Common myeloid progenitor, CD34-positive (primary cell): ENCODE results near the gene LGR4.

Experiments used
- CTCF ChIA-PET: fragments of 350-600 bp; sonication (Branson Sonifier 250); formaldehyde crosslinking; loops from one replicate; lab custom pipeline; 2021; ENCODE audit warnings: antibody characterized with exemption; lab: Charles Lee
- POLR2A ChIA-PET: fragments of 350-600 bp; sonication (Branson Sonifier 250); formaldehyde crosslinking; loops from one replicate; lab custom pipeline; 2021; ENCODE audit warnings: antibody characterized with exemption; lab: Charles Lee
- DNase-seq, 3 donors: peaks; one replicate each; pipeline versions ENCODE4 v3.0.0 to v3.0.0-alpha.2; 2013
- H3K27ac ChIP-seq, 2 experiments: 1 replicate in 1 of 2; 2 replicates in 1 of 2; pipeline ENCODE4 v1.7.0; 2013; ENCODE audit warnings: inconsistent platforms in 2 of 2, low read length in 2 of 2, mild to moderate bottlenecking in 2 of 2, low read depth in 1 of 2, moderate library complexity in 1 of 2; ENCODE audit not compliant: severe bottlenecking in 2 of 2, insufficient read depth in 1 of 2, poor library complexity in 1 of 2
- H3K27me3 ChIP-seq, 5 experiments: replicated peaks in 2 of 5; 1 replicate in 3 of 5; 2 replicates in 2 of 5; pipeline versions ENCODE4 v1.6.1 to v1.7.0; 2013; ENCODE audit warnings: low read length in 4 of 5, mild to moderate bottlenecking in 2 of 5, moderate library complexity in 2 of 5, inconsistent platforms in 1 of 5; ENCODE audit not compliant: insufficient read depth in 5 of 5, control insufficient read depth in 4 of 5
- H3K36me3 ChIP-seq, 4 experiments: 1 replicate in 2 of 4; 2 replicates in 2 of 4; pipeline versions ENCODE4 v1.6.1 to v1.7.0; 2013; ENCODE audit warnings: low read length in 3 of 4, control low read depth in 1 of 4, mild to moderate bottlenecking in 1 of 4; ENCODE audit not compliant: control insufficient read depth in 4 of 4, insufficient read depth in 4 of 4
- H3K4me1 ChIP-seq, 4 experiments: 1 replicate in 3 of 4; 2 replicates in 1 of 4; pipeline versions ENCODE4 v1.6.1 to v1.7.1; 2013; ENCODE audit warnings: low read length in 3 of 4, mild to moderate bottlenecking in 3 of 4, control low read depth in 1 of 4, inconsistent platforms in 1 of 4, moderate library complexity in 1 of 4; ENCODE audit not compliant: control insufficient read depth in 4 of 4, insufficient read depth in 4 of 4; ENCODE audit errors: control extremely low read depth in 1 of 4
- H3K4me3 ChIP-seq, 7 experiments: 1 replicate in 4 of 7; 2 replicates in 3 of 7; pipeline versions ENCODE4 v1.5.1 to v1.7.0; 2013; ENCODE audit warnings: mild to moderate bottlenecking in 7 of 7, low read length in 6 of 7, moderate library complexity in 6 of 7, inconsistent platforms in 2 of 7, low read depth in 2 of 7, control low read depth in 1 of 7; ENCODE audit not compliant: insufficient read depth in 4 of 7, control insufficient read depth in 1 of 7; ENCODE audit errors: extremely low read depth in 1 of 7
- H3K9me3 ChIP-seq, 5 experiments: 1 replicate in 4 of 5; 2 replicates in 1 of 5; pipeline versions ENCODE4 v1.6.1 to v1.7.1; 2013; ENCODE audit warnings: low read length in 4 of 5, mild to moderate bottlenecking in 2 of 5, inconsistent platforms in 1 of 5, low read depth in 1 of 5, moderate library complexity in 1 of 5; ENCODE audit not compliant: control insufficient read depth in 4 of 5, insufficient read depth in 2 of 5; ENCODE audit errors: control extremely low read depth in 1 of 5
- WGBS: methylation state at CpG from one replicate; pipeline ENCODE4 v1.1.5; 2013; ENCODE audit not compliant: insufficient coverage; 5-methylcytosine and 5-hydroxymethylcytosine counted together

The LGR4 gene

GRCh38 chr11:27467181-27467913, 5.2 kb downstream of the LGR4 start:
- WGBS, result 100% methylated on average over 5 of the region's 13 CpGs
- peaks cover 6 to 17% (median 12%) of the 10 kb centered on the region in 4 experiments for H3K4me1 ChIP-seq

GRCh38 chr11:27466363-27466762, 6.2 kb downstream of the LGR4 start:
- Histone ChIP-seq H3K27me3 (peaks cover 0 to 4% (median 0%) of the 10 kb centered on the region in 5 experiments), H3K9me3 (no peaks in the 10 kb centered on the region), H3K36me3 (no peaks in the 10 kb centered on the region), H3K4me1 (peaks cover 5 to 12% (median 8%) of the 10 kb centered on the region in 4 experiments), H3K27ac (no peak overlapping the region), H3K4me3 (no peak overlapping the region)
- DNase-seq, result no peak
- WGBS, result no CpG with 5 or more reads among the region's 1 CpG
- POLR2A ChIA-PET, result no interaction called here
- CTCF ChIA-PET, result interaction anchor here (1.2 to 2.4 kb wide), 2 partner anchors 16 to 19 kb away, joined by 3 to 13 read pairs; no protein-coding TSS in a partner anchor

More at GRCh38 chr11:27467181-27467913, 5.2 kb downstream of the LGR4 start:
- Histone ChIP-seq H3K36me3 (no peaks in the 10 kb centered on the region), H3K4me3 (no peak overlapping the region), H3K27ac (no peak overlapping the region), H3K27me3 (peaks cover 0 to 4% (median 0%) of the 10 kb centered on the region in 5 experiments), H3K9me3 (no peaks in the 10 kb centered on the region)
- ChIA-PET POLR2A (no interaction called here), CTCF (no interaction called here)
- DNase-seq, result no peak

GRCh38 chr11:27465629-27466028, 7.0 kb downstream of the LGR4 start:
- H3K36me3 ChIP-seq, result no peaks in the 10 kb centered on the region
- H3K27ac ChIP-seq, result no peak overlapping the region
- no CpG with 5 or more reads among the region's 3 CpGs for WGBS
- no peaks in the 10 kb centered on the region for H3K9me3 ChIP-seq
- peaks cover 0 to 5% (median 2%) of the 10 kb centered on the region in 4 experiments for H3K4me1 ChIP-seq
- ChIA-PET CTCF (interaction anchor here (1.2 to 2.4 kb wide), 2 partner anchors 16 to 20 kb away, joined by 3 to 13 read pairs; no protein-coding TSS in a partner anchor), POLR2A (no interaction called here)
- H3K4me3 ChIP-seq, result no peak overlapping the region
- peaks cover 0 to under 1% (median 0%) of the 10 kb centered on the region in 5 experiments for H3K27me3 ChIP-seq
- DNase-seq, result no peak

GRCh38 chr11:27464909-27465308, 7.7 kb downstream of the LGR4 start:
- peaks cover 0 to 3% (median 0%) of the 10 kb centered on the region in 4 experiments for H3K4me1 ChIP-seq
- H3K9me3 ChIP-seq, result no peaks in the 10 kb centered on the region
- DNase-seq, result no peak
- WGBS, result 100% methylated on average over 1 of the region's 2 CpGs
- H3K27me3 ChIP-seq, result no peaks in the 10 kb centered on the region
- ChIA-PET CTCF (interaction anchor here (1.2 to 2.4 kb wide), 2 partner anchors 17 to 21 kb away, joined by 3 to 13 read pairs; no protein-coding TSS in a partner anchor), POLR2A (no interaction called here)
- H3K27ac ChIP-seq, result no peak overlapping the region
- no peak overlapping the region for H3K4me3 ChIP-seq
- H3K36me3 ChIP-seq, result no peaks in the 10 kb centered on the region

- no peak overlapping the region for H3K4me3 ChIP-seq
- no CpG with 5 or more reads among the region's 2 CpGs for whole genome bisulfite sequencing
- no peak for DNase-seq
- H3K4me1 ChIP-seq, result peaks cover 0 to 3% (median 0%) of the 10 kb centered on the region in 4 experiments
- no peaks in the 10 kb centered on the region for H3K36me3 ChIP-seq
- no peaks in the 10 kb centered on the region for H3K9me3 ChIP-seq
- CTCF ChIA-PET, result interaction anchor here (2.4 kb wide), 1 partner anchor 21 kb away, joined by 13 read pairs; no protein-coding TSS in a partner anchor
- POLR2A ChIA-PET, result no interaction called here
- H3K27me3 ChIP-seq, result no peaks in the 10 kb centered on the region
- no peak overlapping the region for H3K27ac ChIP-seq
These were observed 8.3 kb downstream of the LGR4 start for GRCh38 chr11:27464289-27464696.

GRCh38 chr11:27462543-27462942, 10.0 kb downstream of the LGR4 start:
- no peaks in the 10 kb centered on the region for H3K9me3 ChIP-seq
- peaks cover 0 to 3% (median 0%) of the 10 kb centered on the region in 4 experiments for H3K4me1 ChIP-seq
- no peak for DNase-seq
- no peak overlapping the region for H3K4me3 ChIP-seq
- ChIA-PET POLR2A (no interaction called here), CTCF (no interaction called here)
- no peaks in the 10 kb centered on the region for H3K27me3 ChIP-seq
- WGBS, result 93% methylated on average over 4 of the region's 5 CpGs
- H3K27ac ChIP-seq, result no peak overlapping the region
- H3K36me3 ChIP-seq, result no peaks in the 10 kb centered on the region
